Measurements from ENCODE around the gene BMP7. TPM values are rescaled to one million over a fixed set of nuclear protein-coding genes. Genes with fewer than 3 reads are reported as not detected.

Gene BMP7
- total and polyA plus RNA-seq, 2 of the 8 experiments (the other 6 are each of a cell fraction or from before 2014, with no cell fraction given) = 9.2 to 14.7 TPM

DNA sequence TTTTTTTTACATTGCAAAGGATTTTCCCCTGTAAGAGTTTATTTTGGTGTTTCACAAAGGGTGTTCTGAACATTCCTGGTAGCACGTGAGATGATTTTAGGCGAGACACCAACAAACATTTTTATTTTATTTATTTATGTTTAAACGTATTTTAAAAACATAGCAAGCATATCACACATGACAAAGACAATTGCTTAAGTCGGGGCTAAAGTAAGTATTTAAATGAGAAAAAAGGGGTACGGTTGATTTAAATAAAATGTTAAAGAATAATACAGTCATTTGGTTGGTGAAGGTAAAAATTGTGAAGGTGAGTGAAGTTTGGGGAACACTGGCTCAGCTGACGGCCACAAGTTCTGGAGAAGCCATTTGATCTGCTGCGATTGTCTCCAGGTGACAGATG, 129.7 kb downstream of the BMP7 start:
- Histone ChIP-seq H4K91ac (replicated peaks; ENCODE audit: insufficient read length, low read length) (no peak overlapping the region), H4K8ac (ENCODE audit: extremely low read depth, insufficient read depth, low read length) (no peak overlapping the region), H3K4me1 (replicated peaks in 1 of 4; ENCODE audit: control insufficient read depth in 3 of 4, insufficient read depth in 4 of 4, low read length in 3 of 4) (no peaks in the 10 kb centered on the region), H3K4me3 (ENCODE audit: extremely low read depth in 1 of 4, insufficient read depth in 2 of 4, low read depth in 3 of 4, low read length in 4 of 4) (no peak overlapping the region), H2BK15ac (ENCODE audit: low read length) (no peak overlapping the region), H2BK120ac (replicated peaks; ENCODE audit: low read depth, low read length) (no peak overlapping the region), H2BK20ac (ENCODE audit: low read length) (no peak overlapping the region), H2BK5ac (ENCODE audit: low read depth, low read length) (no peak overlapping the region), H3K4ac (replicated peaks; ENCODE audit: insufficient read length, low read depth, low read length) (no peak overlapping the region), H3K23ac (ENCODE audit: insufficient read length) (no peak overlapping the region), H3K9ac (replicated peaks in 1 of 4; ENCODE audit: extremely low read depth in 1 of 4, low read depth in 3 of 4, low read length in 3 of 4) (no peak overlapping the region), H3K9me3 (ENCODE audit: insufficient read depth in 2 of 2, low read depth in 1 of 2, low read length in 1 of 2) (no peaks in the 10 kb centered on the region), H4K5ac (ENCODE audit: insufficient read length, low read depth, low read length) (no peak overlapping the region), H3K79me2 (ENCODE audit: control insufficient read depth in 1 of 2, insufficient read depth in 2 of 2, low read length in 2 of 2) (no peaks in the 10 kb centered on the region), H3K56ac (replicated peaks; ENCODE audit: insufficient read length, low read depth, low read length) (no peak overlapping the region), H3K27ac (ENCODE audit: low read depth, low read length) (no peak overlapping the region), H2AFZ (ENCODE audit: low read length) (no peak overlapping the region), H3K27me3 (replicated peaks in 1 of 4; ENCODE audit: control insufficient read depth in 3 of 4, extremely low read depth in 1 of 4, insufficient read depth in 3 of 4, low read length in 3 of 4) (no peaks in the 10 kb centered on the region), H4K20me1 (replicated peaks in 1 of 2; ENCODE audit: control insufficient read depth in 1 of 2, insufficient read depth in 2 of 2, low read length in 2 of 2) (no peaks in the 10 kb centered on the region), H3K4me2 (ENCODE audit: insufficient read depth in 1 of 2, low read depth in 2 of 2, low read length in 2 of 2) (no peak overlapping the region), H2BK12ac (ENCODE audit: low read depth, low read length) (no peak overlapping the region), H2AK5ac (ENCODE audit: low read depth, low read length) (no peak overlapping the region), H3K79me1 (ENCODE audit: low read depth, low read length) (no peaks in the 10 kb centered on the region), H3K18ac (ENCODE audit: extremely low read depth, low read length) (no peak overlapping the region), H3K14ac (ENCODE audit: insufficient read length) (no peak overlapping the region), H3K36me3 (ENCODE audit: control insufficient read depth in 2 of 4, insufficient read depth in 4 of 4, low read length in 3 of 4) (no peaks in the 10 kb centered on the region), H3K23me2 (ENCODE audit: low read depth, low read length) (no peaks in the 10 kb centered on the region)
- no peak for DNase-seq (ENCODE audit: low read depth in 1 of 2, low spot score in 2 of 2)
- 90 to 100% methylated on average over 1 to 7 of the region's 7 CpGs for WGBS, 2 experiments (ENCODE audit: extremely low coverage in 1 of 2, insufficient coverage in 1 of 2, insufficient read length in 1 of 2, insufficient replicate concordance in 2 of 2, low coverage in 1 of 2, low lambda C conversion rate in 2 of 2, missing lambda C conversion rate in 1 of 2)
- TF ChIP-seq POU5F1 (IDR thresholded peaks at IDR 0.05; ENCODE audit: low read depth, low read length) = no peak
- TF ChIP-seq SIRT6 (IDR thresholded peaks at IDR 0.05; ENCODE audit: low read length) = no peak
- no peak for TF ChIP-seq RNF2 (IDR thresholded peaks at IDR 0.05; ENCODE audit: borderline replicate concordance, low read depth, low read length, missing control alignments, poor library complexity, severe bottlenecking)
- TF ChIP-seq CHD2 (IDR thresholded peaks at IDR 0.05; ENCODE audit: low read length) = no peak
- TF ChIP-seq SAP30 (IDR thresholded peaks at IDR 0.05; ENCODE audit: insufficient read depth, insufficient replicate concordance, low read length) = no peak
- TF ChIP-seq CBX5 (IDR thresholded peaks at IDR 0.05; ENCODE audit: low read depth, low read length) = no peak
- no peak for TF ChIP-seq SP2 (IDR thresholded peaks at IDR 0.05; ENCODE audit: low read length)
- TF ChIP-seq POLR2A (IDR thresholded peaks at IDR 0.05; ENCODE audit: control extremely low read depth in 1 of 2, low read depth in 2 of 2, low read length in 2 of 2) = no peak
- no peak for TF ChIP-seq PHF8 (conservative IDR thresholded peaks at IDR 0.05; ENCODE audit: low read depth, low read length)
- no peak for TF ChIP-seq KDM5A (IDR thresholded peaks at IDR 0.05; ENCODE audit: low read length)
- no peak for TF ChIP-seq SRF (IDR thresholded peaks at IDR 0.05; ENCODE audit: low read depth, low read length)
- TF ChIP-seq CREB1 (IDR thresholded peaks at IDR 0.05) = no peak
- no peak for TF ChIP-seq TBP (IDR thresholded peaks at IDR 0.05; ENCODE audit: low read depth, low read length)
- TF ChIP-seq SP4 (IDR thresholded peaks at IDR 0.05; ENCODE audit: low read length) = no peak
- ChIA-PET POLR2A (ENCODE audit: partially characterized antibody) (no interaction called here), CTCF (ENCODE audit: partially characterized antibody) (no interaction called here)
- no peak for FAIRE-seq

All from H1 (cell line).